ENCODE measurements around the gene ELOA.
"Not testable (repeated sequence)": the region's sequence is repeated elsewhere in the genome, so short reads cannot be mapped to it uniquely, and the experiment has no call there.

Gene ELOA

DNA sequence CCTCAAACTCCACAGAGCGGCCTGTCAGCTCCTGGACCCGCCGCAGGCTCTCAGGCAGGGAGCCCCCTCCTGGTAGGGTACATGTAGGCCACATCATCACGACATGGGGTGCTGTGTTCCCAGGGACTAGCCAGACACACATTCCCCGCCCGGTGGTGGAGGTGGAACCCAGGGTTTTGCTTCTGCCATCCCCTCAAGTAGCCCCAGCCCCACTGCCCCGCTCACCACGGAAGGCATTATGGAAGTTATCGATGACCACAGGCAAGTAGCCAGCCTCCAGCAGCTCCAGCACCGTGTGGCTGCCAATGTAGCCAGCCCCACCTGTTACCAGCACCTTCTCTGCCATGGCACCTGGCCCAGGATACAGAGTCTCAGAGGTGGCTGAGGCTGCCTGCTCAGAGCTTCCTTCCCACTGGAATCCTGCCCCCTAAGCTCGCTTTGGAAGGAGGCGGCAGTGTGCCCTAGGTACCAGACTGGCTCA, 55.4 kb downstream of the ELOA start:
- Histone ChIP-seq H3K4me3 (peak overlapping the region in 5 of 10 experiments; percentile 82 to 88 (median 85); a peak in 6 of 20 replicates), H3K27ac (peak overlapping the region in 4 of 11 experiments; percentile 80 to 85 (median 84); a peak in 4 of 22 replicates), H3K27me3 (no peaks in the 10 kb centered on the region), H3K4me2 (peak overlapping the region; percentile 90 to 100 (median 97); a peak in 21 of 22 replicates), H4K20me1 (peaks cover 0 to 43% (median 4%) of the 10 kb centered on the region in 11 experiments; a peak in 9 of 22 replicates), H3K9me3 (replicated peaks in 1 of 11) (no peaks in the 10 kb centered on the region), H3K36me3 (peaks cover 42 to 65% (median 50%) of the 10 kb centered on the region in 11 experiments), H3K4me1 (peaks cover 20 to 33% (median 26%) of the 10 kb centered on the region in 10 experiments), H3K9ac (peak overlapping the region in 9 of 11 experiments; percentile 31 to 93 (median 89); a peak in 13 of 22 replicates)
- TF ChIP-seq Cebpa-rat (IDR thresholded peaks at IDR 0.05): no peak

GRCh38 chr1:23799255-23799569, 55.9 kb downstream of the ELOA start:
- H3K4me2 ChIP-seq: peak overlapping the region; percentile 90 to 100 (median 97)
- H3K9me3 ChIP-seq (replicated peaks in 1 of 11): no peaks in the 10 kb centered on the region
- no peaks in the 10 kb centered on the region for H3K27me3 ChIP-seq
- peaks cover 43 to 68% (median 49%) of the 10 kb centered on the region in 11 experiments for H3K36me3 ChIP-seq
- TF ChIP-seq Cebpa-rat (IDR thresholded peaks at IDR 0.05): no peak
- peaks cover 0 to 42% (median 4%) of the 10 kb centered on the region in 11 experiments; a peak in 9 of 22 replicates for H4K20me1 ChIP-seq
- peak overlapping the region; percentile 84 to 93 (median 88); a peak in 21 of 22 replicates for H3K9ac ChIP-seq
- peak overlapping the region in 10 of 11 experiments; percentile 71 to 85 (median 80); a peak in 17 of 22 replicates for H3K27ac ChIP-seq
- H3K4me1 ChIP-seq: peaks cover 20 to 35% (median 25%) of the 10 kb centered on the region in 10 experiments
- H3K4me3 ChIP-seq: peak overlapping the region; percentile 79 to 90 (median 86)

- Histone ChIP-seq H3K9ac (peak overlapping the region; percentile 84 to 93 (median 88)), H3K4me2 (peak overlapping the region; percentile 90 to 100 (median 97)), H3K27me3 (no peaks in the 10 kb centered on the region), H3K36me3 (peaks cover 39 to 63% (median 43%) of the 10 kb centered on the region in 11 experiments), H3K27ac (peak overlapping the region; percentile 71 to 85 (median 79)), H3K9me3 (replicated peaks in 1 of 11) (no peaks in the 10 kb centered on the region), H3K4me1 (peaks cover 20 to 38% (median 27%) of the 10 kb centered on the region in 10 experiments), H4K20me1 (peaks cover 0 to 38% (median 2%) of the 10 kb centered on the region in 11 experiments; a peak in 8 of 22 replicates), H3K4me3 (peak overlapping the region; percentile 79 to 90 (median 86))
- no peak for TF ChIP-seq Cebpa-rat (IDR thresholded peaks at IDR 0.05)
Observed at GRCh38 chr1:23799570-23800399, 56.5 kb downstream of the ELOA start.

DNA sequence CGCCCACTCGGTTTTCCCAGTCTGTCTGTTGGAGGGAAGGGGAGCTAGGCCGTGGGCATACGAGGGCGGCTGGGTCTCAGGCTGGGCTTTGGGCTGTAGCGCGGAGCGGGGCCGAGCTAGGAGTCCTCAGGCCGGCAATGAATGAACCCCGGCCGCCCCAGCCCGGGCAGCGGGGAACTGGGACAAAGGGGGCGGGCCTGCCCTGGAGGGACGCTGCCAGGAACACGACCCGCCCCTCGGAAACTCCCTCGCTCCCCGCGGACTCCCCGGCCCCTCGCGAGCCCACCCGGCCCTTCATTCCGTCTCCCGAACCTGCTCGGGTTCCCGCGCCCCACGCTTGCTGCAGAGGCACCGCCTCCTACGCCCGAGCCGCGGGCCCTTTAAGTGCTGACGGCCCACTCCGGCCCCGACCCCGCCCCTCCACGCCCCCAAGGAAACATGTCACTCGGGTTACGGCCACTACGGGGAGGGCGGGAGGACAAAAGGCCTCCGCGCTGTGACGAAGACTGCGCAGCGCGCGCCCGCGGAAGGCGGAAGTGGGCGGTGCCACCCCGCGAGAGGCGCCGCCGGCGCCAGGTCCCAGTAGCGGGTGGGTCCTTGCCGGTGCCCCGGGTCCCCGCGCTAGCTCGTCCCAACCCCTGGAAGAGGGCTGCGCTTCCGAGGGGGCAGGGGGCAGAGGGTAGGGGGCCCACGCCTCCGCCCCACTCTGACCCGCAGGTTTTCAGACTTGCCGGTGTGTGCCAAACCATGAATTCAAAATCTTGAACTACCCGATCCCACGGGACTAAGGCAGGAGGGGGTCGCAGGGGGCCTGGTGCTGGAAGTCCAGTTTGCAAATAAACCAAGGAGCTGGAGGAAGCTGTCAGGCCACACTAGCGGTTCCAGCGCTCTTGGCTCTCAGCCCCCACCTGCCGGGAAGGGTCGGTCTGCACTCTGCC, 57.4 kb downstream of the ELOA start, which contains the start of gene GALE:
GALE (minus strand) TSS at position 355 of the 938 bp plus-strand sequence. CDS start 1,747 bp downstream, outside the sequence.
- no peaks in the 10 kb centered on the region for H3K27me3 ChIP-seq
- peaks cover 0 to 30% (median 0%) of the 10 kb centered on the region in 11 experiments; a peak in 8 of 22 replicates for H4K20me1 ChIP-seq
- H3K36me3 ChIP-seq: peaks cover 30 to 56% (median 35%) of the 10 kb centered on the region in 11 experiments
- H3K9ac ChIP-seq: peak within 1 kb of the TSS; percentile 84 to 93 (median 88)
- H3K4me3 ChIP-seq: peak within 1 kb of the TSS; percentile 79 to 90 (median 86)
- H3K27ac ChIP-seq: peak within 1 kb of the TSS; percentile 71 to 85 (median 79)
- H3K4me1 ChIP-seq: peaks cover 20 to 47% (median 30%) of the 10 kb centered on the region in 10 experiments
- H3K4me2 ChIP-seq: peak within 1 kb of the TSS; percentile 90 to 100 (median 98)
- no peaks in the 10 kb centered on the region for H3K9me3 ChIP-seq (replicated peaks in 1 of 11)
- TF ChIP-seq Cebpa-rat (IDR thresholded peaks at IDR 0.05): no peak

- Histone ChIP-seq H3K27ac (peak overlapping the region; percentile 71 to 85 (median 79)), H3K9ac (peak overlapping the region; percentile 84 to 93 (median 88)), H3K4me3 (peak overlapping the region; percentile 79 to 90 (median 86)), H3K4me2 (peak overlapping the region; percentile 90 to 100 (median 97)), H4K20me1 (peaks cover 0 to 25% (median 0%) of the 10 kb centered on the region in 11 experiments; a peak in 6 of 22 replicates), H3K36me3 (peaks cover 26 to 55% (median 30%) of the 10 kb centered on the region in 11 experiments), H3K9me3 (replicated peaks in 1 of 11) (no peaks in the 10 kb centered on the region), H3K4me1 (peaks cover 20 to 48% (median 30%) of the 10 kb centered on the region in 10 experiments), H3K27me3 (no peaks in the 10 kb centered on the region)
- peak in 2 of 11 experiments; percentile 21 to 51; a peak in 1 of 22 replicates for TF ChIP-seq Cebpa-rat (IDR thresholded peaks at IDR 0.05)
Observed at GRCh38 chr1:23801338-23801748, 58.1 kb downstream of the ELOA start.

DNA sequence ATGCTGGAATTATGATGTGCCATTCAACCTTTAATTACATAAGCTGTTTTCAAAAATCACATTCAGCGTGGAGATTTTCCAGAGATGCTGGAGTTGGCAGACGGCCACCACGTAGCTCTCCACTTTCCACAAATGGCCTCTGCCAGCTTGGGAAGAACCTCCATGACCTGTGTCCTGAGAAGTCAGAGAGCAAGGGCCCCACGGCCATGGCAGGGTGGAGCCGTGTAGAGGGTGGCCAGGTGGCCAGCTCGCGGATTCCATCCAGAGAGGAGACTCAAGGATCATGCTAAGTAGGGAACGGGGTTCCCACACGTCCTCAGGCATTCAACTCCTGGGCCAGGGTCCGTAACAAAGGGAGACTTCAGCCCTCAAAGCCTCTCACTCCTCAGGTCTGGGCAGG, 58.6 kb downstream of the ELOA start:
- H3K9me3 ChIP-seq (replicated peaks in 1 of 11): no peaks in the 10 kb centered on the region
- no peaks in the 10 kb centered on the region for H3K27me3 ChIP-seq
- H3K4me3 ChIP-seq: peak overlapping the region in 3 of 10 experiments; percentile 79 to 90 (median 90); a peak in 4 of 20 replicates
- H3K4me1 ChIP-seq: peaks cover 20 to 53% (median 30%) of the 10 kb centered on the region in 10 experiments
- no peak for TF ChIP-seq Cebpa-rat (IDR thresholded peaks at IDR 0.05)
- H3K36me3 ChIP-seq: peaks cover 20 to 55% (median 26%) of the 10 kb centered on the region in 11 experiments
- H3K27ac ChIP-seq: no peak overlapping the region
- peaks cover 0 to 24% (median 0%) of the 10 kb centered on the region in 11 experiments; a peak in 6 of 22 replicates for H4K20me1 ChIP-seq
- H3K9ac ChIP-seq: peak overlapping the region in 8 of 11 experiments; percentile 31 to 93 (median 86); a peak in 7 of 22 replicates
- peak overlapping the region; percentile 90 to 100 (median 97); a peak in 21 of 22 replicates for H3K4me2 ChIP-seq

GRCh38 chr1:23802809-23803342, 59.6 kb downstream of the ELOA start:
- not testable (repeated sequence) for H3K9me3 ChIP-seq (replicated peaks in 1 of 11); H3K27ac ChIP-seq; H3K27me3 ChIP-seq; H3K4me3 ChIP-seq; H3K4me2 ChIP-seq
- H3K4me1 ChIP-seq: peaks cover 23 to 63% (median 39%) of the 10 kb centered on the region in 10 experiments
- H3K9ac ChIP-seq: peak overlapping the region in 2 of 11 experiments; percentile 85 to 92; a peak in 1 of 22 replicates
- peaks cover 10 to 48% (median 18%) of the 10 kb centered on the region in 11 experiments; a peak in 21 of 22 replicates for H3K36me3 ChIP-seq
- peaks cover 0 to 14% (median 0%) of the 10 kb centered on the region in 11 experiments; a peak in 4 of 22 replicates for H4K20me1 ChIP-seq
